ENCODE results near the gene TNK1. TPM values are rescaled to one million over a fixed set of nuclear protein-coding genes. Genes with fewer than 3 reads are reported as not detected.
A peak's percentile ranks its signal among the peaks of the same experiment; 100 is the strongest.

Gene TNK1
- total RNA-seq, 1 donor from 2014 or later: 1.8 TPM

DNA sequence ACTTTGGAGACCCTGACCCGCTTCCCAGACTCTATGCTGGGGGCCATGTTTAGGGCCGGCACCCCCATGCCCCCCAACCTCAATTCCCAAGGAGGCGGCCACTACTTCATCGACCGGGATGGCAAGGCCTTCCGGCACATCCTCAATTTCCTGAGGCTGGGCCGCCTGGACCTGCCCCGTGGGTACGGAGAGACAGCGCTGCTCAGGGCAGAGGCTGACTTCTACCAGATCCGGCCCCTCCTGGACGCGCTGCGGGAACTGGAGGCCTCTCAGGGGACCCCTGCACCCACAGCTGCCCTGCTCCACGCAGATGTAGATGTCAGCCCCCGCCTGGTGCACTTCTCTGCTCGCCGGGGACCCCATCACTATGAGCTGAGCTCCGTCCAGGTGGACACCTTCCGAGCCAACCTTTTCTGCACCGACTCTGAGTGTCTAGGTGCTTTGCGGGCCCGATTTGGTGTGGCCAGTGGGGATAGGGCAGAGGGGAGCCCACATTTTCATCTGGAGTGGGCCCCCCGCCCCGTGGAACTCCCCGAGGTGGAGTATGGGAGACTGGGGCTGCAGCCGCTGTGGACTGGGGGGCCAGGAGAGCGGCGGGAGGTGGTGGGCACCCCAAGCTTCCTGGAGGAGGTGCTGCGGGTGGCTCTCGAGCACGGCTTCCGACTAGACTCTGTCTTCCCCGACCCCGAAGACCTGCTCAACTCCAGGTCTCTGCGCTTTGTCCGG lies 27.8 kb upstream of the TNK1 start:
- peaks cover 7% of the 10 kb centered on the region for H4K20me1 ChIP-seq (ENCODE audit: low read depth)
- Mint-ChIP-seq H3K27me3 (ENCODE audit: insufficient read depth, low read depth) (peaks cover 10% of the 10 kb centered on the region), H3K27ac (peak overlapping the region; percentile 92), H3K9me3 (no peaks in the 10 kb centered on the region), H3K4me1 (peaks cover 55% of the 10 kb centered on the region), H3K4me3 (peak overlapping the region; percentile 91), H3K36me3 (no peaks in the 10 kb centered on the region)
- H3K4me3 ChIP-seq: peak overlapping the region; percentile 79
- H3F3A ChIP-seq (ENCODE audit: low read depth): peaks cover 45% of the 10 kb centered on the region
- no peak for TF ChIP-seq EZH2 (IDR thresholded peaks at IDR 0.05)
- no peak for TF ChIP-seq EZH2phosphoT487 (IDR thresholded peaks at IDR 0.05)
- TF ChIP-seq, protein P1, sequence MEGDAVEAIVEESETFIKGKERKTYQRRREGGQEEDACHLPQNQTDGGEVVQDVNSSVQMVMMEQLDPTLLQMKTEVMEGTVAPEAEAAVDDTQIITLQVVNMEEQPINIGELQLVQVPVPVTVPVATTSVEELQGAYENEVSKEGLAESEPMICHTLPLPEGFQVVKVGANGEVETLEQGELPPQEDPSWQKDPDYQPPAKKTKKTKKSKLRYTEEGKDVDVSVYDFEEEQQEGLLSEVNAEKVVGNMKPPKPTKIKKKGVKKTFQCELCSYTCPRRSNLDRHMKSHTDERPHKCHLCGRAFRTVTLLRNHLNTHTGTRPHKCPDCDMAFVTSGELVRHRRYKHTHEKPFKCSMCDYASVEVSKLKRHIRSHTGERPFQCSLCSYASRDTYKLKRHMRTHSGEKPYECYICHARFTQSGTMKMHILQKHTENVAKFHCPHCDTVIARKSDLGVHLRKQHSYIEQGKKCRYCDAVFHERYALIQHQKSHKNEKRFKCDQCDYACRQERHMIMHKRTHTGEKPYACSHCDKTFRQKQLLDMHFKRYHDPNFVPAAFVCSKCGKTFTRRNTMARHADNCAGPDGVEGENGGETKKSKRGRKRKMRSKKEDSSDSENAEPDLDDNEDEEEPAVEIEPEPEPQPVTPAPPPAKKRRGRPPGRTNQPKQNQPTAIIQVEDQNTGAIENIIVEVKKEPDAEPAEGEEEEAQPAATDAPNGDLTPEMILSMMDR (IDR thresholded peaks at IDR 0.05): no peak
- H3K9me3 ChIP-seq (ENCODE audit: low read depth): no peaks in the 10 kb centered on the region
- H3K27me3 ChIP-seq: peaks cover 8% of the 10 kb centered on the region
- no peaks in the 10 kb centered on the region for H3K36me3 ChIP-seq
- H2AFZ ChIP-seq (replicated peaks): no peak overlapping the region
- DNase-seq (ENCODE audit: low spot score): no peak
- H3K79me2 ChIP-seq (ENCODE audit: low read depth): no peaks in the 10 kb centered on the region
- H3K4me2 ChIP-seq: peak overlapping the region; percentile 88
- H3K27ac ChIP-seq: no peak overlapping the region
- peaks cover 9% of the 10 kb centered on the region for H3K4me1 ChIP-seq
- H3K9ac ChIP-seq: no peak overlapping the region

DNA sequence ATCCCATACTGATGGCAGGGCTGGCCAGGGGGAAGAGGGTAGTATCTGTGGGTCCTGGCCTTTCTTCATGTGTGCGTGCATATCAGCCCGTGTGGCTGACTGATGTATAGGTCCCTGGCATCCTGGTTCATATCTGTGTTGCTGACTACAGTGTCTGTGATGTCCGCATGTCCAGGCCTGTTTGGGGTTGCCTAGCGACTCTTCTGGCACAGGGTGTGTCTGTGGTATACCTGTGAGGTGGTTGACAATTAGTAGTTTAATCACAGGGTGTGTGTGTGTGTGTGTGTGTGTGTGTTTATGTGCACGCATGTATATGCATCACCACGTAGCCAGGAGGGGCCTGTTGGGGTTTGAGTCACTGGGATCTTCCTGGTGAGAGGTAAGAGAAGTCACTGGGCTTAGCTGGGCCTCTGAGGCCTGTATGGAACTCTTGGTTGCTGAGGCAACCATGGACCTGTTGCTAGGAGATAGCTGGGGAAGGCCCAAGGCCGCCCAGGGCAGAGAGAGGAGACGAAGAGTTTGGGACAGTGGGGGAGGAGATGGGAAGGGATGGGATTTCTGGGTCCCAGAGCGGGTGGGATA lies 26.5 kb upstream of the TNK1 start:
- H3K27ac Mint-ChIP-seq: peak overlapping the region; percentile 97
- peak; percentile 62 for DNase-seq (ENCODE audit: low spot score)
- peaks cover 7% of the 10 kb centered on the region for H4K20me1 ChIP-seq (ENCODE audit: low read depth)
- no peak overlapping the region for H3K9ac ChIP-seq
- H3K4me1 Mint-ChIP-seq: peaks cover 48% of the 10 kb centered on the region
- no peaks in the 10 kb centered on the region for H3K36me3 Mint-ChIP-seq
- H3K9me3 Mint-ChIP-seq: no peaks in the 10 kb centered on the region
- H3K27ac ChIP-seq: no peak overlapping the region
- no peaks in the 10 kb centered on the region for H3K79me2 ChIP-seq (ENCODE audit: low read depth)
- H2AFZ ChIP-seq (replicated peaks): no peak overlapping the region
- no peaks in the 10 kb centered on the region for H3K9me3 ChIP-seq (ENCODE audit: low read depth)
- H3K36me3 ChIP-seq: no peaks in the 10 kb centered on the region
- peaks cover 38% of the 10 kb centered on the region for H3F3A ChIP-seq (ENCODE audit: low read depth)
- no peak overlapping the region for H3K4me2 ChIP-seq
- peaks cover 6% of the 10 kb centered on the region for H3K4me1 ChIP-seq
- TF ChIP-seq, protein P1 (IDR thresholded peaks at IDR 0.05): no peak
- TF ChIP-seq EZH2 (IDR thresholded peaks at IDR 0.05): no peak
- no peak for TF ChIP-seq EZH2phosphoT487 (IDR thresholded peaks at IDR 0.05)
- H3K27me3 ChIP-seq: peaks cover 8% of the 10 kb centered on the region
- H3K27me3 Mint-ChIP-seq (ENCODE audit: insufficient read depth, low read depth): peaks cover 8% of the 10 kb centered on the region
- H3K4me3 Mint-ChIP-seq: peak overlapping the region; percentile 84
- H3K4me3 ChIP-seq: no peak overlapping the region

DNA sequence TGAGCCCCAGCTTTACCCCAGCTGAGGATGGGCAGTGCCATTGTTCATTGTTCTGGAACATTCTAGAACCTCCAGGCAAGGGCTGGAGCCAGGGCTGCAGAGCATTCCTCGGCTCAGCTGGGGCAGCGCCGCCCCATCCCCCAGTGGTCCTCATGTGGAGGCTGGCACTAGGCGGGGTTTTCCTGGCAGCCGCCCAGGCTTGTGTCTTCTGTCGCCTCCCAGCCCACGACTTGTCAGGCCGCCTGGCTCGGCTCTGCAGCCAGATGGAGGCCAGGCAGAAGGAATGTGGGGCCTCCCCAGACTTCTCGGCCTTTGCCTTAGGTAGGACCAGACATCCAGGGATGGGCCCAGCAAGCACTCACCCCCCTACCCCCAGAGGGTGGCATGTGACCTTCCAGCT lies 25.8 kb upstream of the TNK1 start, which contains the start of gene TMEM95:
TMEM95 (plus strand) TSS at position 104 of the 400 bp plus-strand sequence; CDS start at position 153, 49 bp downstream.
- no peaks in the 10 kb centered on the region for H3K79me2 ChIP-seq (ENCODE audit: low read depth)
- H3K36me3 ChIP-seq: no peaks in the 10 kb centered on the region
- no peak within 1 kb of the TSS for H3K27ac ChIP-seq
- no peaks in the 10 kb centered on the region for H3K9me3 ChIP-seq (ENCODE audit: low read depth)
- Mint-ChIP-seq H3K27ac (peak within 1 kb of the TSS; percentile 97), H3K4me1 (peaks cover 41% of the 10 kb centered on the region), H3K36me3 (no peaks in the 10 kb centered on the region), H3K4me3 (peak within 1 kb of the TSS; percentile 84), H3K9me3 (no peaks in the 10 kb centered on the region), H3K27me3 (ENCODE audit: insufficient read depth, low read depth) (peaks cover 4% of the 10 kb centered on the region)
- H3K4me3 ChIP-seq: no peak within 1 kb of the TSS
- H3K4me1 ChIP-seq: no peaks in the 10 kb centered on the region
- H3F3A ChIP-seq (ENCODE audit: low read depth): peaks cover 31% of the 10 kb centered on the region
- no peak within 1 kb of the TSS for H3K9ac ChIP-seq
- peaks cover 8% of the 10 kb centered on the region for H3K27me3 ChIP-seq
- no peak within 1 kb of the TSS for H3K4me2 ChIP-seq
- no peak within 1 kb of the TSS for H2AFZ ChIP-seq (replicated peaks)
- H4K20me1 ChIP-seq (ENCODE audit: low read depth): no peaks in the 10 kb centered on the region
- TF ChIP-seq, protein P1 (IDR thresholded peaks at IDR 0.05): no peak
- TF ChIP-seq EZH2 (IDR thresholded peaks at IDR 0.05): no peak
- TF ChIP-seq EZH2phosphoT487 (IDR thresholded peaks at IDR 0.05): no peak
- DNase-seq (ENCODE audit: low spot score): no peak

All from neural progenitor cell (in vitro differentiated cells).